IPS-NIHi7 (cell line): ENCODE data around the gene KCNK1.
"Not testable (repeated sequence)": the region's sequence is repeated elsewhere in the genome, so short reads cannot be mapped to it uniquely, and the experiment has no call there.

Source experiments
- DNase-seq: peaks from one replicate; pipeline ENCODE4 v3.0.0; 2012; ENCODE audit warnings: mixed read lengths; ENCODE audit errors: extremely low spot score

The KCNK1 gene

DNA sequence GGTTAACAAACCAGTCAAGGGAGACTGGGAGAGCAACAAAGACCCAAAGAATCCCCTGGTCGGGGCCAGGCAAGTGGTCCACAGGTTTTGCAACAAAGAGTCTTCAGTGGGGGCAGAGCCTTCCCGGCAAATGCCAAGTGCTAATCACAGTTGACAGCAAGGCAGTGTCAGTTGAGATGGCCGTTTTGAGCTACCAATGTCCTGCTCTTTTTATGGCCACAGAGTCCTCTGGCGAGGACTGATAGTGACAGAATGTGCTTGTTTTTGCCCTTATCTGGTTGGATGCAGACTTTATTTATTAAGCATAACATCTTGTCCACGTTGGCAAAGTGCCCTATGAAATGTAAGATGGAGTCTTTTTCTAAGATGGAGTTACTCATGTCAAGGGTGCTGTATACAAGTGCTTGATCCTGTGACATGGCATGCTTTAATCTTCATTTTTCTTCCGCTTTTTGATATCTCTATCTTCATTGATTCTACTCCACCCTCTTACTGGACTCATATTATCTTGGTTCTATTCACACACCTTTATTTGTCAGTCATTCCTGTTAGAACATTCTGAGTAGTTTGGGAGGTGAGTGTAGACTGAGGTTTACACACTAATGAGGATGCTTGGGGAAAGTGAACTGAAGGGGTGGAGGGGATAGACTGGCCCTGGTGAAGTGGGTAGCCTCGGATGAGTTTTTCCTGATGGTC lies 51.8 kb downstream of the KCNK1 start:
- DNase-seq, result no peak

DNA sequence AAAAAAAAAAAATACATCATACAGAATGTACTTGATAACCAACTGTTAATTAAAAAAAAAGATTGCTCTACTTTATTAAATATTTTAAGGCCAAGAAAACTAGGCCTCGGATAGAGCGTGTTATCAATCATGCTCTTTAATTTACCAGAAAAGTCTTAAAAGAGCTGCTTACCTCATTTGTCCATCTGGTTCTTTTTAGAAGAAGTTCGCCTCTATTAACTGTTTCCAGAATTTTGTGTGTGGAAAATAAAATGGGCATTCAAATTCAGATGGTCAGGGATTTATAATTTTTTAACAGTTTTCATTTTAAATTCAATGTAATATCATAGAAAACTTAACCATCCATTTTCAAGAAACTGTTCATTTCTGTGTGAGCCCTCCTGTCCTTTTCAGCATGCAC lies 53.8 kb downstream of the KCNK1 start:
- DNase-seq, result no peak

DNA sequence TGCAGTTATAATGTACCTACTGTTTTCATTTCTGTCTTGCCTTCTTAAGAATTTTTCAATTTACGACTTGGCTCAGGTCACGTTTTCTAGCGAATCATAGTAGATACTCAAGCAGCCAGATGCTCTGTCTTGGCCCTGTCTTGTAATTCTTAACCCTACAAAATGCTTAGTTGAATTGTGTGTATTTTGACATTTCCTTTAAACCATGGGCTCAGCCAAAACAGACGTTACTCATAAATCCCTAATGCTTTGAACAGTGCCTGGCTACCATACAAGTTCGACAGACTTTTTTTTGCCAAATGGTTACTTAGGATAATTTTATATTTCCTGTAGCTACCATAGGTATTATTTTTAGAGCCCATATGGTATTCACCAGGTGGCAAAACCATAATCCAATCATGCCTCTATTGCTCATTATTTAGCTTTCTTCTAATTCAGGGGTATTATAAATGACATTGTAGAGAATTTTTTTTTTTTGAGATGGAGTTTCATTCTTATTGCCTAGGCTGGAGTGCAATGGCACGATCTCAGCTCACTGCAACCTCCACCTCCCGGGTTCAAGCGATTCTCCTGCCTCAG lies 54.3 kb downstream of the KCNK1 start:
- no peak for DNase-seq

DNA sequence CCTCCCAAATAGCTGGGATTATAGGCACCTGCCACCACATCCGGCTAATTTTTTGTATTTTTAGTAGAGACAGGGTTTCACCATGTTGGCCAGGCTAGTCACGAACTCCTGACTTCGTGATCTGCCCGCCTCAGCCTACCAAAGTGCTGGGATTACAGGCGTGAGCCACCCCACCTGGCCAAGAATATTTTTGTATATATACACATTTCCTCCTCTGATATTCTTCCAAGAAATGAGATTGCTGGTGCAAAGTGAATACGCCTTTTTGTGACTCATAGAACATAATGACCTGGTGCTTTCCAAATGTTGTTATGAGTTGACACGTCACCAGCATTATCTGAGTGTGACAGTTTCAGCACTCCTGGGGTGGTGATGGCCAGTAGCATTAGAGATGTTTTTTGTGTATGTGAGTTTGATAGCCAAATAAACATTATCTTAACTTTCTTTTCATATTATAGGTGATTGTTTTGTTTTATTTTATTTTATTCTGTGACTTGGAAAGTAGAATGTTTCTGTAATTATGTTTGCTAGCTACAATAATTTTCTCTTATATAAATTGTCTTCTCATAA lies 54.9 kb downstream of the KCNK1 start:
- DNase-seq, result no peak

- not testable (repeated sequence) for DNase-seq
Measured at GRCh38 chr1:233670363-233670762, 56.5 kb downstream of the KCNK1 start.

DNA sequence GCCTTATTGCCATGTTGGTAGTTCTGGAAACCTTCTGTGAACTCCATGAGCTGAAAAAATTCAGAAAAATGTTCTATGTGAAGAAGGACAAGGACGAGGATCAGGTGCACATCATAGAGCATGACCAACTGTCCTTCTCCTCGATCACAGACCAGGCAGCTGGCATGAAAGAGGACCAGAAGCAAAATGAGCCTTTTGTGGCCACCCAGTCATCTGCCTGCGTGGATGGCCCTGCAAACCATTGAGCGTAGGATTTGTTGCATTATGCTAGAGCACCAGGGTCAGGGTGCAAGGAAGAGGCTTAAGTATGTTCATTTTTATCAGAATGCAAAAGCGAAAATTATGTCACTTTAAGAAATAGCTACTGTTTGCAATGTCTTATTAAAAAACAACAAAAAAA lies 57.4 kb downstream of the KCNK1 start:
- DNase-seq, result no peak

DNA sequence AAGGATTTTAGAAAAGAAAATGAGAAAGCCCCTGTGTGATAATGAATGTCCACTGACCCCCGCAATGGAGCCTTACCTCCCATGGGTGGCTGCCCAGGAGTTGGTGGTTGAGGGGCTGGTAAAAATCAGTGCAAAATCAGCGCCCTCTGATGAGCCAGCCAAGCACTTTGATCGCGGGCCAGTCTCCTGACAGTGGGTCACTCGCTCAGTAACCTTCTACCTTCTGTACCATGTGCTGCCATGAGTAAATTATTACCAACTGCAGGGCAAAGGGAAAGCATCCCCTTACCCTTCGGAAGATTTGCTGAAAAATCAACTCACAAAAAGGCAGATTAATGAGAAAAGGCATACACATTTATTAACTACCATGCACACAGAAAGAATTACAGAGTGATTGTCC lies 58.8 kb downstream of the KCNK1 start:
- DNase-seq, result no peak

DNA sequence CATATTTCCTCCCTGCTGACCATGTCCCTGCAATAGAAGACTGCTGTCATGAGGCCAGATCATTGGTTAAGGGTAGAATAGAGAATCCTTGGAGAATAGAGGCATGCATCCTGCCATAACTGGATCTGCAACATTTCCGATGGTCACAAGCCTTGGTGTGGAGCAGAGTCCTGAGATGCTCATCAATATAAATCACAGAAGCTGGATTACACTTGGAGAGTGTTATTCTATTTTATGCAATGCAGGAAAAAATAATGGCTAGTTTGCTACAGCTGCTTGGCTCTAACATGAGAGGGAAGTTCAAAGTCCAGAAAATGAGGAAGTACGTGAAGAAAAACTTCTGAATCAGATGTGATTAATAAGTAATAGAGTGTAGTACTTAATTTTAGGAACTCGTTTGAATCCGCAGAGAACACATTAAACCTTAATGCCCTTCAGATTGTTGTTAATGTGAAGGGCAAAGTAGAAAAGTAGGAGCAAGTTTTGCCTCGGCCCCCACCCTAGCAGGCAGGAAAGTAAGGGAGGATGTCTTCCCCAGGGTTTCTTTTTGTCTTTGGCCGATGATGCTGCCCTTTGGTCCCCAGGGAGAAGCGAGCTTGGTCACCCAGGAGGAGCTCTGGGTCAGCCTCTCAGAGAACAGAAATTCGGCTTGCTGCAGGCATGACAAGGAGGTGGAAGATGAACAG lies 59.5 kb downstream of the KCNK1 start:
- DNase-seq, result no peak

DNA sequence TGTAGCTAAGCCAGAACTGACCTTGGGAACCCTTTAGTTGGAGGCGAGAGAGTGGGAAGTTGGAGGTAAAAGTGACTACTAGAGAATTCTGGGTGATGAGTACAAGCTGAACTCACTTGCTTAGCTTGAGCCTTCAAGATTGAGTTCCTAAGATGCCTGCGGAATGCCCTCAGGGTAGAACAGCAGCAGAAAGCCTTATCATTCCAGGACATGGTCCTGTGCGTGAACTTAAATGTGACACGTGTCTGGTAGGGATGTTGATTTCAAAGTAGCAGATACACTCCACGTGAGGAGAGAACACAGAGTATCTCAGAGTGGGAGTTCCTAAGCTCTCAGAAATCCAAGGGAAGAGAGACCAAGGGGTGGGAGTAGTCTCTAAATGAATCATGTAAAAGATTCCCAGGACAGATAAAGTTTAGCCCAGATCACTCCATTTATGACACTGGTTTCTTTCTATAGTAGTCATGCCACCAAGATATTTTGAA lies 60.1 kb downstream of the KCNK1 start:
- DNase-seq, result no peak

GRCh38 chr1:233675446-233675845 lies 61.5 kb downstream of the KCNK1 start:
- no peak for DNase-seq

- no peak for DNase-seq
Measured at GRCh38 chr1:233675893-233676292, 62.0 kb downstream of the KCNK1 start.

DNA sequence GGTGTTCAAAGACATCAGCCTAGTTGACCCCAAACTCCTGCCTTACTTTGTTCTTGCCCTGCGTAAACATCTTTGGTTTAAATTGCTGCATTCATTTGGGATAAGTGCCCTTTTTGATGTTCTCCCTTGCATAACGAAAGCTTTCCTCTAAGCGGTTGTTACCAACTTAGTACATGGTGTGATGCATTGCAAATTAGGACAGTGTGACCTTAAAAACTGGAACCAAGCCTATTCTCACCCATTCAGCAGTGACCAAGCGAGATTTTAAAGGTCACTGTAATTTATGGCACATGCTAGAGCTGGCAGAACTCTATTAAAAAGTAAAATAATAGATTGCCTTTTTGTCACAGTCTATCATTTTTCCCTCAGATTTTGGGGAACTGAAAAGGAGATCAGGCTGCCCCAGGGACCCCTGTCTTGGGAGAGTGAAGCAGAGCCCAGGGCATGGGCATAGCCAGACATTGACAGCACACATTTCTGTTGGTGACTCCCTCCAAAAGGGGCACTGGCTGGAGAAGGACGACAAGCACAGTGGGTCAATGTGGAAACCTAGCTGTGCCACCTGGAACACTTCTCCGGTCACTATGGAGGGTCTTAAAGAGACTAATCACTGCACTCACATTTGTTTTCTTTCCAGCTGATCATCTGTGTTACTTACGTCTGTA lies 63.9 kb downstream of the KCNK1 start:
- DNase-seq, result no peak

DNA sequence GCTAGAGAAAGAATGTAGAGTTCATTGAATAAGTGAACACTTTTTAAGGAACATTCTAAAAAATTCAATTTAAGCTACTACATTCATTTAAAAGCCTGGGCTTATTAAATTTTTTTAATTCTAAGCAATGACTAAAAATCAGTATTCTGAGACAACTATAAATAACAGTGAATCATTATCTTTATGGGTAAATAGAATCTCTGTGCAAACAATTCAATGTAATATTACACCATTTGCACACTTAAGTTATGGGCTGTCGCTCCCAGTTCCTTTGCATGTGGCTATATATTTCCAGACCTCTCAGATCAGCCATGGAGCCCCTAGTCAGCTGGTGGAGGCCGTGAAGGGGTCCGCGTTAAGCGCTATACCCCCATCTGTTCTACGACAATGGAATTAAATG lies 65.1 kb downstream of the KCNK1 start:
- no peak for DNase-seq

GRCh38 chr1:233679591-233680373 lies 65.9 kb downstream of the KCNK1 start:
- no peak for DNase-seq

GRCh38 chr1:233681285-233681684 lies 67.4 kb downstream of the KCNK1 start:
- DNase-seq, result no peak

DNA sequence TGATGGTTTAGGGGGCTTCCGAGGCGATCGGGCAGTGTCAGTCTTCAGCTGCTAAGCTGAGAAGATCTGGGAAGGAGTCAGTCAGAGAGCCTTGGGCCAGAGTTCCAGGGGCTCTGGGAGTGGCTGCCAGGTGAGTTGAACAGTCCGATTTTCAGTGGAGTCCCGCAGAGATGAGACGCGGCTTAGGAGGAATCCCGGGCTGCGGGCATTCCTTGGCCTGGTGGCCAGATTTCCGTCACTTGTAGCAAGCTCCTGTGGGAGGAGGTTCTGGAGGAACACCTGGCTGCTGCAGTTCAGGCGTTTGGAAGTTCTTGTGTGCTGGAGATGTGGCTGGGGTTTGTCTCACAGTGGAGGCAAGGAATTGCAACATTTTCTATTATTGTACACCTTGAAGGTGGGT lies 72.7 kb downstream of the KCNK1 start:
- not testable (repeated sequence) for DNase-seq

- DNase-seq, result no peak
Measured at GRCh38 chr1:233689017-233689747, 75.3 kb downstream of the KCNK1 start.

- DNase-seq, result no peak
Measured at GRCh38 chr1:233689748-233690254, 75.9 kb downstream of the KCNK1 start.

DNA sequence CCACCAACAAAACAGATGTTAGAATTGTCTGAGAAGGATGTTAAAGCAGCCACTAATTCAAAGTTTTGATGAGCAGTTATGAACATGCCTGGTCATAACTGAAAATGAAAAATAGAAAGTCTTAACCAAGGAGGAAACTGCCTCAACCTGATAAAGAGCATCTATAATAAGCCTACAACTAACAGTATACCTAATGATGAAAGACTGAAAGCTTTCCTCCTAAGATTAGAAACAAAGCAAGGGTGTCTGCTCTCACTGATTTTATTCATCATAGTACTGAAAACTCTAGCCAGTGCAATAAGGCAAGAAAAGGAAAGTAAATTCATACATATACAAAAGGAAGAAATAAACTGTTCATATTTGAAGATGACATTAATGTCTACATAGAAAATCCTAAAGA lies 82.0 kb downstream of the KCNK1 start:
- DNase-seq, result no peak

GRCh38 chr1:233700338-233700737 lies 86.4 kb downstream of the KCNK1 start:
- DNase-seq, result no peak
